AG20443 (cell line): Measurements from ENCODE around the gene GRID2IP.

ENCODE experiments used
- DNase-seq: peaks from one replicate; pipeline ENCODE4 v3.0.0; 2012; ENCODE audit warnings: low spot score, mixed read lengths

Gene GRID2IP

DNA sequence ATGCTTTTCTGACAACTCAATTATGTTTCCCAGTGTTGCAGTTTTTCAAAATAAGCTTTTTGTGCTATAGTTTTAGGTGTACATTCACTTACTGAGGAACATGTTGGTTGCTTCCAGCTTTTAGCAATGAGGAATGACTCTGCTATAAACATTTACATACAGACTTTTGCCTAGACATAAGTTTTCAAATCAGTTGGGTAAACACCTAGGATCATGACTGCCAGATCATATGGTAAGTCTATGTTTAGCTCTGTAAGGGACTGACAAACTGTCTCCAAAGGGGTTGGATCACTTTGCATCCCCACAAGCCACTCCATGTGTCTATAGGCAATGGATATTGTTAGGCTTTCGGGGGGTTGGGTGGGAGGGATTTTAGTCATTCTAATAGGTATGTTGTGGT, 10.8 kb upstream of the GRID2IP start:
- no peak for DNase-seq

DNA sequence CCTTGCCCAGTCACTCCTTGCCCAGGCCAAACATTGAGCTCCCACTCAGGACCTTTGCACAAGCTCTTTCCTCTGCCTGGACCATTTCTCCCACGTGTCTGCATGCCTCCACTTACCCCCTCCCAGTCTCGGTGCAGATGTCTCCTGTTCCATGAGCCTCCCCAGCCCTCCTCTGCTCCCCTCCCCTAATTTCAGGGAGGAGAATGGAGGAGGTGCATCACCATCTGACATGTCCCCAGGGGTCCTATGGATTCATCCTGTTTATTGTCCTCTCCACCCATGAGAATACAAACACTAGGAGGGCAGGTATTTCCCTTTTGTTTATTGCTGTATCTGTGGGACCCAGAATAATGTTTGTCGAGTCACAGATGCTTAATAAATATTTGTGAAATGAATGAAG, 8.6 kb upstream of the GRID2IP start:
- no peak for DNase-seq

DNA sequence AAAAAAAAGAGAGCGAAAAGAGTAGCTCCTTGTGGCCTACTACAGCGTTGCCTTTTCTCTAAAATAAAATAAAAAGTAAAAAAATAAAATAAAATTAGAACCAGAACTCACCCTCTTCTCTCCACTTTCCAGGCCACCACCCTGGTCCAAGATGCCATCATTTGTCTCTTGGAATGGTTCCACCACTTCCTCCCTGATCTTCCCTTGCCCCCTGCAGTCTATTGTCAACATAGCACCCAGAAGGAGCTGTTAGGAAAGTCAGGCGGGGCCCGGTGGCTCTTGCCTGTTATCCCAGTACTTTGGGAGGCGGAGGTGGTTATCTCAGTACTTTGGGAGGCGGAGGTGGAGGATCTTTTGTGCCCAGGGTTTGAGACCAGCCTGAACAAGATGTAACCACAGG, 7.6 kb upstream of the GRID2IP start:
- DNase-seq, result peak; percentile 71

DNA sequence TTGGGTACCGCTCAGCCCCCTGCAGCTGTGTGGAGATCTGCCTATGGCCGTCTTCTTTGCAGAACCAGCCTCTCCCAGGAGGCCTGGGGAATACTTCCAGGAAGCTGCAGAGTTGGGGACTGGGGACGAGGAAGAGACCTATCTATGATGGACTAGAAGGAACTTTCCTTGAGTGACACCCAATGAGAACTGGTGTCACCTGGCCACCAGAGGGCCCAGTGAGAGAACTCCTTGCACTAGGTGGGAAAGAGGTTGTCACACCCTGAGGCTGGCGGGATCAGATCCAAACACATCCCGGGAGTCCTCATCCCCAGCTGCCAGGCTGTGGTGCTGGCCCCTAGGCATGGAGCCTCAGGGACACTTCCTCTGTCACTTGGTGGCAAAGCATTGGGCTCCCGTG, 4.9 kb upstream of the GRID2IP start:
- peak; percentile 5 for DNase-seq

DNA sequence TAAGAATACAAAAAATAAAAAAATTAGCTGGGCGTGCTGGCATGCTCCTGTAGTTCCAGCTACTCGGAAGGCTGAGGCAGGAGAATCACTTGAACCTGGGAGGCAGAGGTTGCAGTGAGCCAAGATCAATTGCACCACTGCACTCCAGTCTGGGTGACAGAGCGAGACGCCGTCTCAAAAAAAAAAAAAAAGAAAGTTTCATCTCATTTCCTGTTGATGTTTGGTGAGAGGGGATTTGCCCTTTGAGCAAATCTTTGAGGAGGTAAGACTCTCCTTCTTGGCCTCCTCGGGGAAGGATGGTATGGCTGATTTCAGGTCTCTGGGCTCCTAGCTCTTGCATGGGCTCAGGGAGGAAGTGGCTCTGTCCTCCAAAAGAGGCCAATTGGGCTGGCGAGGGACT, 3.6 kb upstream of the GRID2IP start:
- DNase-seq, result no peak

DNA sequence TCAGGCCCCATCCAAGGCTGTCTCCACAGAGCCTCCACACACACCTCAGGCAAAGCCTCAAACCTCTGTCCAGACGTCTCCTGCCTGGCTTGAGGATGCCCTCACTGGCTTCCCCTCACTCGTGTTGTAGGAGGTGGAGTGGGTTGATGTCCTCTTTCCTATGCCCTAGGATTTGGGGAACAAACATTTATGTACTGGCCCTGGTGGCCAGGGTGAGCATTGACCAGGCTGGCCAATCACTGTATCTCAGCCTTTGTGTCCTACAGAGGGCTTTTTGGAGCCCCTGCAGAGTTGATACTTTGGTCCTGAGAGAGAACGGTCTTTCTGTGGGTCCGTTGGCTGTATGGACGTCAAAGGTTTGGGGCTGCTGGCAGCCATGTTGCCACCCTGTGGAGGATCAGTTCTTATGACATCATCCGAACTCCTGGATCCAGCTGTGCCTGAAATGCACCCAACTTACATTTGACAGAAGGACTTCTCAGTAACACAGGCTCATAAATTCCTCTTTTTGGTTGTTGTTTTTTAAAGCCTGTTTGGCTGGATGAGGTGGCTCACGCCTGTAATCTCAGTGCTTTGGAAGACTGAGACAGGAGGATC, 2.3 kb upstream of the GRID2IP start:
- peak; percentile 17 for DNase-seq

DNA sequence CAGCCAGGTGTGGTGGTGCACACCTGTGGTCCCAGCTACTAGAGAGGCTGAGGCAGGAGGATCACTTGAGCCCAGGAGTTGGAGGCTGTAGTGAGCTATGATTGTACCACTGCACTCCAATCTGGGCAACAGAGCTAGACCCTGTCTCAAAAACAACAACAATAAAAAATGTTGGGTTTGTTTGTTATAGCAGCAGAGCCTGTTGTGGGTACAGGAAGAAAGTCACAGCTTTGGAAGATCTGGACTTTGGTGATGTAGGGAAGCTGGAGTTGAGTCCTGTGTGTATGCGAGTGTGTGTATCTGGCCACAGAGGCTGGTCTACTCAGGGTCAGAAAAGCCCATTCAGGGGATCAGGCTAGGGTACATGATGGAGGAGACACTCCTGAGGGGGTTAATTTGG, 3.9 kb downstream of the GRID2IP start:
- DNase-seq, result no peak

DNA sequence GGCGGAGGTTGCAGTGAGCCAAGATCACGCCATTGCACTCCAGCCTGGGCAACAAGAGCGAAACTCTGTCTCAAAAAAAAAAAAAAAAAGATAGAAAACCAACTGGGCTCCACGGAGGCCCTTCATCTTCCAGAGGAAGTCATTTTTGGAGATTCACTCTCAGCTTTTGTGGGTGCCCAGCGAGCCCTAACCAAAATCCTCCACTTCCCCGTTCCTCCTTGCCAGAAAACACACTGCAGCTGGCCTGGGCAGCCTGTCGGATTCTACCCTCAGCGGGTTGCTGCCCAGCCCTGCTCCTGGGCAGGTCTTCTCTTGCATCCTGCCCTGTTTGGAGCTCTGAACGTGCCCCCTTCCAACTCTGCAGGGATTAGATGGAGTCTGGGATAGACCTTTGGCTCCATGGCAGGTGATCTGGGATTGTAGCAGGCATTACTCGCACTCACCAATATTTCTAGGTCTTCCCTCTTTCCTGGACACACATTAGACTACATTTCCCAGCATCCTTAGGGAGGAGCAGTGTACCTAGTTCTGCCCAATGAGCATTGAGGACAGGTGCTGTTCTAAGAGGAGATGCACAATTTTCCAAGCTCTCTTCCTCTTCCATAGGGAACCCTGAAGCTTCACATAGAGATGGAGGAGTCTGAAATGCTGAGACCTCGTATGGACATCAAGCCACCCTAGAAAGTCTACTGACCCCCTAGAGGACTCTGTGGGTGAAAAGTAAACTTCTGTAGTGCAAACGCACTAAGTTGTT, 4.6 kb downstream of the GRID2IP start:
- DNase-seq, result no peak

DNA sequence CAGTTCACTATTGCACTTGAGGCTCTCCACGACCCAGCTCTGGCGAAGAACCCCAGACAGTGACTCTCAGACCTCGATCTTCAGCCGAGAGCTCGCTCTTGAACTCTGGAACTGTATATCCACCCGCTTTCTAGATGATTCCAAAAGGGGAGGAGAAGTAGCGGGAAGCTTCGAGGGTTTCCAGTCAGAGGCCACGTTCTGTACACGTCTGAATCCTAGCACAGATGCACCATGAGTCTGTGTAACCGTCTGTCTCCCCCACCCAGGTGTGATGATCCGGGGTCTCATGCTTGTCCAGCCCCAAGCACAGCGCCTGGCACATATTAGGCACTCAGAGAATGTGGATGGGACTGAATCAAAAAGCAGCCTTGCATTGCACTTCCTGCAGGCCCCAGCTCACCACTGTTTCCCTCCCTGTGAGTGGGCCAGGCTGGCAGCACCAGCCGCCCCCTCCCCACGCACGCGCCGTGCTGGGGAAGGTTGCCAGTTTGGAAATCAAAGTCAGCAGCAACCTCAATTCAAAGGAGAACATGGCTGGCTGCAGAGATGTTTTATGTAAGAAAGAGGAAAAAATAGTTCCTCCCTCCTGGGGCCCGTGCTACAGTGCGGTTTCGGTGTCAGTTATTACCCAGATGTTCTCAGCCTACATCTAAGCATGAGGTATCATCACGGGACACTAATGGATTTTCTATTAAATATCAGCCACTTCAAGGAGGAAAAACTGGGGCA, 5.7 kb downstream of the GRID2IP start:
- peak; percentile 6 for DNase-seq

DNA sequence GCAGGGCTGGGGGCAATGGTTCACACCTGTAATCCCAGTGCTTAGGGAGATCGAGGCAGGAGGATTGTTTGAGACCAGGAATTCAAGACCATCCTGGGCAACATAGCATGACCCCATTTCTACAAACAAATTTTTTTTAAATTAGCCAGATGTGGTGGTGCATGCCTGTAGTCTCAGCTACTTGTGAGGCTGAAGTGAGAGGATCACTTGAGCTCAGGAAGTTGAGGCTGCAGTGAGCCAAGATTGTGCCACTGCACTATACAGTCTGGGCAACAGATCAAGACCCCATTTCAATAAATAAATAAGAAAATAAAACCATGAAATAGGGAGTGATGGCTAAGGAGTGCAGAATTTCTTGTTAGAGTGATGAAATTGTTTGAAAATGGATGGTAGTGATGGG, 8.9 kb downstream of the GRID2IP start:
- DNase-seq, result no peak

DNA sequence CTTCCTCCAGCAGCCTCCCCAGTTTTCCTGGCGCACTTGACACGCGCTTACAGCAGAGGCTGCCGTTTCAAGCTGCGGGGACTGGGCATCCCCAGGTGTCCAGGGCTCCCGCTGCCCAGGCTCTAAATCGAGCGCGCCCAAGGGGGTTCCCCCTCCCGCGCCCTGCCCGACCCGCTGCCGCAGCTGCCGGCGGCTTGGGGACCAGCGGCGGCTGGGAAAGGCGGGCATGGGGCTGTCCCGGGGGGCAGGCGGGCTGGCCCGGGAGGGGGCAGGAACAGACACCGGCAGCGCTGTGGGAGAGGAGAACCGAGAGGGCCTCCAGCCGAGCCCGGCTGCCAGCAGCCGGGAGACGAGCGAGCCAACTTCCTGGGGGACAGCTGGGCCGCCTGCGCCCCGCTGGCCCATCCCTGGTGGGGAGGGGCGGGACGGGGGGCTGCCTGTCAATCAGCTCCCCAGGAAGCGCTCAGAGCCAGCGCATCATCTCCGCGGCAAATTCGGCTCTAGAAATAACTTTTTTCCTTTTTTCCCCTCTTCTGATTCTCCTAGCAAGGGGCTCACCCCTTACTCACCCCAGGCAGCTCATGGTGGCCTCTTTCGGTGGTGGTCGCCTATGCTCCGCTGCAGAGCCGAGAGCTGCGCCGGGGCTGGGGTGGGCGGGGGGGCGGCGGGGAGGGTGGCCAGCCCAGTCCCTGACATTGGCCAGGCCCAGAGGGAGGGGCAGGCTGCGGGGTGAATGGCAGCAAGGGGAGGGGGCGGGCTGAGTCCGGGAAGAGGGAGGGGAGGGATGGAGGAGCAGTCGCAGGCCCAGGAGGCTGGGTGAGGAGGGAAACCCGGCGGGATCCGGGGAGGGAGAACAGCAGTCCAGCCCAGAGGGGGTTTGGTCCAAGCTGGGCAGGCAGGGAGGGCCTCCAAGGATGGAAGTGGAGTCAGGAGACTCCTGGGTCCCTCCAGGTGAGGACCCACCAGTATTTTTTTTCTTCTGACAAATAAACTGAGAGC, 14.7 kb downstream of the GRID2IP start:
- DNase-seq, result no peak

DNA sequence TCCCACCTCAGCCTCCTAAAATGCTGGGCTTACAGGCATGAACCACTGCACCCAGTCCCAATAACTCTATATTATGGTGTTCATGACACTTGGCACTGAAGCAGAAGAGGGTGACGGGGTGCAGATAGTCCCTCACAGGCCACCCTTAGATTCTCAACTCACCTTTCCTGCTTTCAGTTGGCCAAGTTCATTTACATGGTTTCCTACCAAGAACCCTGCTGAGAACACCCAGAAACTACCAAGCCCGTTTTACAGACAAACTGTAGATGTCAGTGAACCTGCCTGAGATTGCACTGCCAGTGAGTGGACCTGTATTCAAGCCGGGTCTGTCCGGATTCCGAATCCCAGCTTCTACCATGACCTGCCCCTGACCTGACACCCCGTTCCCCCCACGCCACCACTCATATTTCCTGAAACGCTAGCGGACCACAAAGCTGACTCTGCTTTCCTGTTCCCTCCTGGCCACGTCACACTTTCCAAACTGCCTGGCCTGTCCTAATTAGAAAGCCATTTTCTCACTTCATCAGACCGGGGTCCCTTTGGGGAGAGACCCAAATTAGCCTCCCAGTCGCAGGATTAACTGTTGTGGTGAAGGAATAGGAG, 17.3 kb downstream of the GRID2IP start:
- DNase-seq, result no peak

DNA sequence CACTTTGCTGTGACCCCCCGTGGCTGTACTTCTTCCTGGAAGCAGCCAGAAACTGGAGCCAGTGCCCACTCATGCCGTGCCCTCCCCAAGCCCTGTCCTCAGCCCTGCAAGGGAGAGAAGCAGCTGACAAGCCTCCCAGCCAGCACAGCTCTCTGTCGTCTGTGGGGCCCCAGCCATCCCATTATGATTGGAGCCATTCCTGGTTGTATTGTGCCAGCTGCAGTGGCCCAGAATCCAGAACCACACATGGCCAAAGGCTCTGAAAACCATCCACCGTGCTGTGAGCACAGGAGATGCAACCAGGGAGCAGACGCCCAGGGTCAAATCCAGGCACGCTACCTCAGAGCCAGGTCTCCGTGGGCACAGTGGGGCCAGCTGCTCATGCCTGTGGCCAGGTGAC, 18.7 kb downstream of the GRID2IP start:
- no peak for DNase-seq

DNA sequence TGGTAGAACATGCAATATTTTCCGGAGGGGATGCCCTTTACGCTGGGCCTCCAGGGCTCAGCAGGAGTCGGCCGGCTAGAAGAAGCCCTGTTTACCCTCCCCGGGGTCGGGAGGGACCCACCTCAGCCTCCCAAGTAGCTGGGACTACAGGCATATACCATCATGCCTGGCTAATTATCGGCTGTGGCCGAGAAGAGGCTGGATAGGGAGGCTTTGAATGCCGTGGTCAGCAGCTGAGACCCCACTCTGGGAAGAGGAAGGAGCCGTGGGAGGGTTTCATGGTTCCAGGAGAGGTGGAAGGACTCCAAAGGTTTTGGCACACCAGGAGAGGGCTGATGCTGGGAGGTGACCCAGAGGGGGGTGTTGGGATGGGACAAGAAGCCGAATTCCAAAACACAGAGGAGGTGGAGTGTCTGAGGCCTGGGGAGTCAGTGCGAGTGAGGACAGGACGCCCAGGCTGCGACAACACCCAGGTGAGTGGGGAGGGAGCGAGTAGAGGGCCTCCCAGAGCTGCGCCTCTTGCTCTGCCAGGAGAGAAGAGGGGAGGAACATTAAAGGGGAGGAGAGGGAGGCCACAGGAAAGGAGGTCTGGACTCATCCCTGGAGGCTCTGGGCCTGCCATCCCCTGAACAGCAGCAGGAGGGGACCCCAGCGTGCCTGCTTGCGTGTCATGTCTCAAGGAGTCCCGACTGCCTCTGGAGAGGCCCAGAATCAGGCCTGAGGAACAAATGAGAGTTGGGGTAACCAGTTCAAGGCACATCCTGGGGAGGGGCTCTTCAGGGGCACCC, 19.6 kb downstream of the GRID2IP start:
- no peak for DNase-seq

DNA sequence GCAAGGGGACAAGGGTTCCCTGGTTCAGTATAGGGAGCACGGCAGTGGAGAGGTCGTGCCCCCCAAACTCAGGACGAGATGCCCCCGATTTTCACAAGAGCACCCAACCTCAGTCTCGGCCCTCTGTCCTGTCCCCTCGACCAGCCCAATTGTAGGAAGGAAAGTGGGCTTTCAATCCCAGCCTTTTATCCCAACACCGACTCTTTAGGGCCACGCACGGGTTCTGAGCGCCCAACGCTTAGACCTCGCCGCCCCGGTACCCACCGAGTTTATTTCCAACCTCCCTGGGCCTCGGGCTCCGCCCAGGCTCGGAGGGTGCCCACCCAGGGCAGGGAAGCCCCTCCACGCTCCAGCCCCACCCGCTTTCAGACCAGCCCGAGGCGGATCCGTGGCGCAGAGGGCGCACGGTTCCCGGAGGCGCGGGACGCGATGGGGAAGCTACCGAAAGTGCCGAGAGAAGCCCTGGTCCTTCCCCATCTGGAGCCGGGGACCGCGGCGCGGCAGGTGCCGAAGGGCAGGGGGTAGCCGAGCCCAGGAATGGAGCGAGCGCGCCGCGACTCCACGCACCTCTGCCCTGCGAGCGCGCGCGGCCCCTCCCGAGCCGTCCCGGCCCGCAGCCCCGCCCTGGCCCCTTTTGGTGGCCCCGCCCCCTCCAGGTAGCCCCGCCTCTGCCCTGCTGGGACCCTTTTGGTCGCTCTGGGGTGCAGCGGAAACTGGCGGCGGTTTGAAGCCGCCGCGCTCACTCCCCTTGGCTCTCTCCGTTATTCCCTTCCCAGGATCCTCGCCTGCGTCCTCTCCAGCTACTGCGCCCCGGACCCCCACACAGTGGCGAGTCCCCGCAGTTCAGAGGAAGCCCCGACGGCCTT, 20.4 kb downstream of the GRID2IP start:
- no peak for DNase-seq

DNA sequence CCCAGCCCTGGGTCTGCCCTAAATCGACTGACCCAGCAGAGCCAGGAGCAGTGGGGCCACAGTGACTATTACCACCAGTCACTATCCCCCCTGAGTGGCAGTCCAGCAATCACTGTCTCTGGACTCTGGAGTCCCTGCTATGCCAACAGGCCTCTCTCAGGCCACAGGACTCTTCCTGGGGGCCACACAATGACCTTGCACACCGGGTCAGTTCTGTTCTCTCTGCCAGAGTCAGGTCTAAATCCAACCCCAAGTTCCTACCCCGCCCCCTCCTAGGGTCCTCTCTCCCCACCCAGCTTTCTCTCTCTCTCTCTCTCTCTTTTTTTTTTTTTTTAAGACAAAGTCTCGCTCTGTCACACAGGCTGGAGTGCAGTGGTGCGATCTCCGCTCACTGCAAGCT, 21.6 kb downstream of the GRID2IP start:
- no peak for DNase-seq

DNA sequence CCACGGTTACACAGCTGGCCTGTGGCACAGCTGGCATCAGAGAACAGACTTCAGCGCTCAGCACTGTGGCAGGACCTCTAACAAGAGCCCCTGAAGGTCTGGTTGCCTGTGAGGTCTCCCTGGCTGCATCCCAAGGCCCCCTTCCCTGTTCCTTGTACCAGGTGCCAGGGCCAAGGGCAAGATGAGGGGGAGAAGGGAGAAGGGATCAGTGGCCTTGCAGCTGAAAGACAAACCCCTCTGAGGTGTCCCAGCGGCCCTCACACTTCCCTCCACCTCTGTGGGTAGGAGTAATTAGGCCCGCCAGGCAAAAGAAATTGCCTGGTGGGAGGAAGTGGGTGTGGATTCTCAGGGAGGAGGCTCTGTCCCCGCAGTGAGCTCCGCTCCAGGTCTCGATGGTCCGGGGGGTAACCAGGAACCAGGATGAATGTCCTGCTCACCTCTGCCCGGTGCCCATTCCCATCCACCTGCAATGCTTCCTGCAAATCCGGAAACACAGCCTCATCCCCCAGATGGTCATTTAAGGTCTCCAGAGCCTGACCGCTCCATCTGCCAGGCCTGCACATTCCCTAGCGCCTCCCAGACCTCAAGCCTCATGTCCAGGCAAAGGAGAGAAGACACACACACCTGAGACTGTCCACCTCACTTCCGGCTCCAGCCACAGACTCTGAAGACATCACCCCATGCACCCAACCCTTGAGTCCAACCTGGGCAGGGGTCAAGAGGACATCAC, 22.7 kb downstream of the GRID2IP start:
- no peak for DNase-seq

DNA sequence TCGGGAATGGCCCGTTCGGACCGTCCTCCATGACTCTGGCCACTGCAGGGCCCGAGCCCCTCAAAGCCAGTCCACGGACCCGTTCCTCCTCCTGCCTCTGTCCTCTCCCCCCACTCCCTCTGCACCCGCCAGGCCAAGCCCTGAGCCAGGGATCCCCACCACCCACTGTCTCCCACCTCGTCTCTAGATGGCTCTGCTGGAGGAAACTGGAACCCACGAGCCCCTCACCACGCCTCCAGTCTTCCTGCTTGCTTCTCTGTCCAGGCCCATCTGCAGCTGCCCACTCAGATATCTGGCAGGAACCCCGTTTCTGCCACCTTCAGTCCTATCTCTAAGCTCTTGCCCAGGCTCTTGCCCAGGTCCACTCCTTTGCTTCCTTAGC, 24.3 kb downstream of the GRID2IP start:
- no peak for DNase-seq
